Measurements from ENCODE around the gene DLGAP4. TPM values are rescaled to one million over a fixed set of nuclear protein-coding genes. Genes with fewer than 3 reads are reported as not detected.

Gene DLGAP4
- total and polyA plus RNA-seq, 10 of the 15 experiments (the other 5 are each of a cell fraction or from before 2014, with no cell fraction given), result 0.42 to 43.3 (median 19.0) TPM

DNA sequence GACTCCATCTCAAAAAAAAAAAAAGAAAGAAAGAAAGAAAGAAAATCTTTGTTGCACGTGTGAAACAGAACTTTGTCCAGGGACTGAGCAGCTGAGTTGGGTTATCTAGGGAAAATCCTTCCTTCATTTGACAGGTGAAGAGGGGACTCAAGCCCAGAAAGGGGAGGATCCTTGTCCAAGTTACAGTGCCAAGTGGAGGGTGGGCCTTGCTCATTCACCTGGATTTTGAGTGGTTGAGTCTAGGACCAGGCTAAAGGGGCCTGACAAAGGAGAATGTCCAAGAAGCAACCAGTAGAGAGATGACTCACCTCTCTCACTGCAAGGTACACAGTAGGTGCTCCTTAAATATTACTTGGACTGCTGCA is 269.9 kb downstream of the DLGAP4 start (continued):
- TF ChIP-seq, protein P1, sequence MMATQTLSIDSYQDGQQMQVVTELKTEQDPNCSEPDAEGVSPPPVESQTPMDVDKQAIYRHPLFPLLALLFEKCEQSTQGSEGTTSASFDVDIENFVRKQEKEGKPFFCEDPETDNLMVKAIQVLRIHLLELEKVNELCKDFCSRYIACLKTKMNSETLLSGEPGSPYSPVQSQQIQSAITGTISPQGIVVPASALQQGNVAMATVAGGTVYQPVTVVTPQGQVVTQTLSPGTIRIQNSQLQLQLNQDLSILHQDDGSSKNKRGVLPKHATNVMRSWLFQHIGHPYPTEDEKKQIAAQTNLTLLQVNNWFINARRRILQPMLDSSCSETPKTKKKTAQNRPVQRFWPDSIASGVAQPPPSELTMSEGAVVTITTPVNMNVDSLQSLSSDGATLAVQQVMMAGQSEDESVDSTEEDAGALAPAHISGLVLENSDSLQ (IDR thresholded peaks at IDR 0.05), result no peak
- TF ChIP-seq SPI1 (IDR thresholded peaks at IDR 0.05; ENCODE audit: borderline replicate concordance, insufficient read depth, low read depth, low read length), result no peak
- TF ChIP-seq, protein P2, sequence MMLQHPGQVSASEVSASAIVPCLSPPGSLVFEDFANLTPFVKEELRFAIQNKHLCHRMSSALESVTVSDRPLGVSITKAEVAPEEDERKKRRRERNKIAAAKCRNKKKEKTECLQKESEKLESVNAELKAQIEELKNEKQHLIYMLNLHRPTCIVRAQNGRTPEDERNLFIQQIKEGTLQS (IDR thresholded peaks at IDR 0.05; ENCODE audit: borderline replicate concordance, extremely low read depth, low read depth, low read length), result no peak

Small RNAs within 50 kb of the gene (small RNA-seq; reads per million reads assigned to genes)
- gene RF00017, result not detected

Other genes with a start within 250 kb of the DLGAP4 start
- gene EPB41L1, start 151.6 kb upstream of the DLGAP4 start, total RNA-seq (2014; rRNA removed), result 0.11 and 0.82 TPM in 2 replicates
- 0.28 and 0.36 TPM in 2 replicates for gene EPB41L1, start 151.6 kb upstream of the DLGAP4 start, total RNA-seq (2014; rRNA removed; fragmentation: Illumina TruSeq; extraction: Trizol)
- 0.36 and 0.40 TPM in 2 replicates for gene EPB41L1, start 151.6 kb upstream of the DLGAP4 start, total RNA-seq (2021)
- gene EPB41L1, start 151.6 kb upstream of the DLGAP4 start, polyA plus RNA-seq (2011; rRNA removed), result 1.8 and 3.2 TPM in 2 replicates
- 0.40 and 0.41 TPM in 2 replicates for gene EPB41L1, start 151.6 kb upstream of the DLGAP4 start, polyA plus RNA-seq (2014; fragmentation: Illumina TruSeq; extraction: Trizol)
- gene EPB41L1, start 151.6 kb upstream of the DLGAP4 start, polyA plus RNA-seq (2014; fragmentation: Nextera tagmentation; extraction: Ambion mirVana), result under 1 TPM; 0.08 to 0.16 TPM
- gene EPB41L1, start 151.6 kb upstream of the DLGAP4 start, polyA plus RNA-seq (2014; rRNA removed), result 0.45 and 0.56 TPM in 2 replicates
- gene EPB41L1, start 151.6 kb upstream of the DLGAP4 start, polyA plus RNA-seq (2016; fragmentation: Nextera tagmentation; extraction: Ambion mirVana), result under 1 TPM; 0.24 to 0.27 TPM
- gene AAR2, start 69.9 kb upstream of the DLGAP4 start, total RNA-seq (2014; rRNA removed), result 34.8 and 36.9 TPM in 2 replicates
- gene AAR2, start 69.9 kb upstream of the DLGAP4 start, total RNA-seq (2014; rRNA removed; fragmentation: Illumina TruSeq; extraction: Trizol), result 19.0 and 20.3 TPM in 2 replicates
- 23.6 and 25.7 TPM in 2 replicates for gene AAR2, start 69.9 kb upstream of the DLGAP4 start, total RNA-seq (2021)
- gene AAR2, start 69.9 kb upstream of the DLGAP4 start, polyA plus RNA-seq (2011; rRNA removed), result 17.9 and 29.9 TPM in 2 replicates
- 17.0 and 32.7 TPM in 2 replicates for gene AAR2, start 69.9 kb upstream of the DLGAP4 start, polyA plus RNA-seq (2014; fragmentation: Illumina TruSeq; extraction: Trizol)
- gene AAR2, start 69.9 kb upstream of the DLGAP4 start, polyA plus RNA-seq (2014; fragmentation: Nextera tagmentation; extraction: Ambion mirVana), result 1 to 10 TPM; 6.5 to 8.7 TPM
- gene AAR2, start 69.9 kb upstream of the DLGAP4 start, polyA plus RNA-seq (2014; rRNA removed), result 30.8 and 31.0 TPM in 2 replicates
- gene AAR2, start 69.9 kb upstream of the DLGAP4 start, polyA plus RNA-seq (2016; fragmentation: Nextera tagmentation; extraction: Ambion mirVana), result 10 to 100 TPM; 34.1 to 41.7 TPM
- 0.11 and 0.28 TPM in 2 replicates for gene MYL9, start 235.2 kb downstream of the DLGAP4 start, total RNA-seq (2014; rRNA removed)
- gene MYL9, start 235.2 kb downstream of the DLGAP4 start, total RNA-seq (2014; rRNA removed; fragmentation: Illumina TruSeq; extraction: Trizol), result 0.37 and 0.54 TPM in 2 replicates
- gene MYL9, start 235.2 kb downstream of the DLGAP4 start, total RNA-seq (2021), result 1.6 and 1.7 TPM in 2 replicates
- not detected in 2 replicates for gene MYL9, start 235.2 kb downstream of the DLGAP4 start, polyA plus RNA-seq (2011; rRNA removed)
- gene MYL9, start 235.2 kb downstream of the DLGAP4 start, polyA plus RNA-seq (2014; fragmentation: Illumina TruSeq; extraction: Trizol), result 0.66 TPM in 1 of 2 replicates, not detected in the other
- gene MYL9, start 235.2 kb downstream of the DLGAP4 start, polyA plus RNA-seq (2014; fragmentation: Nextera tagmentation; extraction: Ambion mirVana), result not detected
- gene MYL9, start 235.2 kb downstream of the DLGAP4 start, polyA plus RNA-seq (2014; rRNA removed), result 0.56 and 0.64 TPM in 2 replicates
- gene MYL9, start 235.2 kb downstream of the DLGAP4 start, polyA plus RNA-seq (2016; fragmentation: Nextera tagmentation; extraction: Ambion mirVana), result under 1 TPM; 0.62 to 0.63 TPM

All from GM12878 (cell line).